HG02571 (cell line): ENCODE results near the gene OLIG3.

ENCODE experiments used
- ATAC-seq: cut with Tn5 transposase; IDR thresholded peaks from one replicate; pipeline ENCODE4 v1.9.1; 2021; ENCODE audit warnings: mild to moderate bottlenecking, moderate library complexity; ENCODE audit not compliant: unreplicated experiment

Gene OLIG3

DNA sequence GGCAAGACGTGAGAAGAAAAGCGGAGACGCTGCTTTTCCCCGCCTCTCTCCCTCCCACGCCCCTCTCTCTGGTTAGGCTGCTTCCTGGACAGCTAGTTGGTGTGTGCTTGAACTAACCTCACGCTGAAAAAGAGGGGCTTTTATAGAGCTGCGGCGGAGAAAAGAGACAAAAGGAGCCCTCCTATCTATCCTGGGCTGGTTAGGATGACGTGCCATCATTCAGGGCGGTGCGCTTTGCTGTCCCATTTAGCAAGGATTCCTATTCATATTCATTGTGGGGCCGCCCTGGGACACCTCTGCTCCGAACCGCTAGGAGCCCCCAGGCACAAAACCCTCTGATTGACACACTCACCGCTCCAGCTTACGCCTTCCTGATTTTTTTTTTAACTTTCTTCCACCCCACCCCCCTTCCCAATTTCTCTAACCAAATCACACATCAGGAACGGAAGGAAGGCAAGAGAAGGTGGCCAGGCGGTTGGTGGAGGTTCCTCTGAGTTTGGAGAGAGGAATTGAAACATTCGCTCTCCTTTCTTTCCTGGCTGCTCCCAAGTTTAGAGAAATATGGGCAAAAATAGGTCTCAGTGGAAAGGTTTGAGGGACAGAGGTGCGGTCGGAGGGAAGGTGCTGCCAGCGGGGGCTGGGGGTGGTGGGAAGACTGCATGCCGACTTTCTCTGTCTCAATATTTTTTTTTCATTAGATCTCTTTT is at the start of gene OLIG3:
OLIG3 (minus strand) TSS at position 114 of the 707 bp plus-strand sequence. CDS start 224 bp downstream, outside the sequence.
- no peak for ATAC-seq

DNA sequence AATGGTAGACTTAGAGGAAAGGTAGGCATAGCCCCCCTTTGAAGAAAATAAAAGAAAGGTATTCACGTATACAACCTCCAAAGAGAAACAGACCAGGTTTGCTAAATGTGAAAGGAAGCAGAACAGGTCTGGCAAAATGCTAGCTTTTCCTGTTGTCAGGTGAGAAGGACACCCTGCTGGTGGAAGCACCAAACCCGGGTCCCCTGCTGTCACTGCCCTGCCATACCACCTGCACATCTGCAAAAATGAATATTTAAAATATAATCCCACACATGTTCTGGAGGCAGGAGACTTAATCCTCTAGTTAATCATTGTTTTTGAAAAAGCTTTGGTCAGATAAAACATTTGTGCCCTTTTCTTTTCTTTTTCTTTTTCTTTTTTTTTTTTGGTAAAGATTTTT is 48.9 kb upstream of the OLIG3 start:
- ATAC-seq = no peak

DNA sequence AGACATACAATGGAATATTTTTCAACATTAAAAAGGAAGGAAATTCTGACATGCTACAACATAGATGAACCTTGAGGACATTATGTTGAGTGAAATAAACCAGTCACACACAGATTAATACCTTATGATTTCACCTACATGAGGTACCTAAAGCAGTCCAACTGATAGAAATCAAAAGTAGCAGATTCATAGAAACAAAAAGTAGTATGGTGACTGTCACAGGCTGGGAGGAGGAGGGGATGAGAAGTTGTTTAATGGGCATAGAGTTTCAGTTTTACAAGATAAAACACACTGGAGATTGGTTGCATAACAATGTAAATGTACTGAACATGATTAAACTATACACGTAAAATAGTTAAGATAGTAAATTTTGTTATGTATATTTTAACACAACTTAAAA is 48.5 kb upstream of the OLIG3 start:
- no peak for ATAC-seq

DNA sequence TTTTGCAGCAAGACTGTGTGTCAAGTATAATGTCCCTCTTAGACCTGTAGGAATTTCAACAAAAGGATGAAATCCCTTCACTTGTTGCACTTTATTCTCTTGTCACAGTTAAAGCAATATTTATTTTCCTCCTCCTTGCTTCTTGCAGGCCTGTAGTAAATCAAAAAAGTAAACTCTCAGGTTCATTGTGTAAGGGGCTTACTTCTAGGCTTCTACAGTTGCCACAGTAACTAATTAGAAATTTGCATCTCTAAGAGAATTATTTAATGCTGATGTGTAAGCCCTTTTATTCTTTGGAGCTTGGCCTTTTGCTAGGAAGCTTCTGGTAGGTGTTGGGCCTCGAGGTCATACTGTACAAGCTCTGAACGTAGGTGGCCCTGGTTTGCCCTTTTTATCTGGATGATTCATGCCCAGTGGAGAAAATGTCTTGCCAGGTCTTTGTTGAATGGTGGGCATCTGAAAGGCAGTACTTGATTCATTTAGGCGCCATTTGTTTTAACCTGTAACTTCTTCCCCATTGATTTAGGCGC is 47.4 kb upstream of the OLIG3 start:
- no peak for ATAC-seq

DNA sequence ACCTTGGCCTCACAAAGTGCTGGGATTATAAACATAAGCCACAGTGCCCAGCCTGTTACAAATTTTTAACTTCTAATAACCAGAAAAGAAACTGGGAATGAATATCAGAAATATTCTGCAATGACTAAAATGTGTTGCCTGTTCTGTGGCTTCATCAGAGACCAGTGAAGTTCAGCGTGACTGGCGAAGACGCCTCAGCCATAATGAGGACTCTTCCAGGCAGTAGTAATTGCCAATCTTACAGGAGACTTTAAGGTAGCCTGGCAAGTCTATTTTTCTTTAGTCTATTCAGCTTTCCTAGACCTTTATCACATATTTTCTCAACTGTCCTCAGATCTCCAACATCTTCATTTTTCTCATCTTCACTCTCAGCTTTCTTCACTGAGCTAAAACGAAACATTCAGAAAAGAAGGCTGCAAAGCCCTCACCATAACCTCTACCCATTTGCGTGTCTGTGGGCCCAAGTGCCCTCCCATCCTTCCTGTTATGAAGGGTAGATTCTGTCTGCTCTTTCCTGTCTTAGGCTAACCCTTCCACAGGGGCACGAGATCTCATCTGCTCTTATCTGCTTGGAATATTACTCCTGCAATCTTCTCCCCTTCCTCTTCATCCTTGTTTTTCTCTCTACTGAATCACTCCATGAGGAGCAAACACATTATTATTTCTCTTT is 42.0 kb upstream of the OLIG3 start:
- no peak for ATAC-seq

DNA sequence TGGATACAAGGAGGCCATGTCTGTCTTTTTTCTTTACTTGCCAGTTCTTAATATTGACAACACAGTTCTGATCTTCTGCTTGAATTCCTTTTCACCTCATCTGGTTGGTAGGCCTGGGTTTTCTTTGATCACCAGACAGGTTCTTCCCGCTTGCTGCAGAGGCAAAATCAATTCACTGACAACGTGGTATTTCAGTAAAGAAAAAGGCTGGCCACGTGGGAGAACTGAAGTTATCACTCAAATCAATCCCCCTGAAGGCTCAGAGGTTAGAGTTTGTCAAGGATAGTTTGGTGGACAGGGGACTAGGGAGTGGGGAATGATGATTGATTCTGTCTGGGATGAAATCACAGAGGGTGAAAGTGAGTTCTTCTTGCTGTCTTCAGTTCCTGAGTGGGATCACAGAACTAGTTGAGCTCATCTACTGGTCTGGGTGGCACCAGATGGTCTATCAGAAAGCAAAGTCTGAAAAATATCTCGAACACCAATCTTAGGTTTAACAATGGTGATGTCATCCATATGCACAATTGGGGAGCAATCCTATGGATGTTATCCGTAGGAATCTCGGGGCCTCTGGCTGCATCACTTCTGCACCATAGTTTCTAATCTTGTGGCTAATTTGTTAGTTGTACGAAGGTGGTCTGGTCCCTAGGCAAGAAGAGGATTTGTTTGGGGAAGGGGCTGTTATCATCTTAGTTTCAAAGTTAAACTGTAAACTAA is 37.3 kb upstream of the OLIG3 start:
- no peak for ATAC-seq

DNA sequence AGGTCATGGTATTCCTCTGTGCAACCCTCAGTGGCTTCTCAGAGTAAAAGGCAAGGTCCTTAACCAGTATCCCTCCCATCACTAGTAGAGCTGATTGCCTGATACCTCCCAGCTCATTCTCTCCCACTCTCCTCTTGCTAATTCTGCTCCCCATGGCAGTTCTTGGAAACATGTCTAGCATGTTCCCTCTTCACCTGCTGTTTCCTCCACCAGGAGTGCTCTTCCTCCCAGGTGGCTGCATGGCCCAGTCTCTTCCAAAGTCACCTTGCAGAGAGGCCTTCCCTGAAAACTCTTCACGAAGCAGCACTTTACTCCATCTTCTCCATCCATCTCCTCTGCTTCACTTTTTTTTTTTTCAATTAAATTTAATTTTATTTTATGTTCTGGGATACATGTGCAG is 36.2 kb upstream of the OLIG3 start:
- no peak for ATAC-seq

DNA sequence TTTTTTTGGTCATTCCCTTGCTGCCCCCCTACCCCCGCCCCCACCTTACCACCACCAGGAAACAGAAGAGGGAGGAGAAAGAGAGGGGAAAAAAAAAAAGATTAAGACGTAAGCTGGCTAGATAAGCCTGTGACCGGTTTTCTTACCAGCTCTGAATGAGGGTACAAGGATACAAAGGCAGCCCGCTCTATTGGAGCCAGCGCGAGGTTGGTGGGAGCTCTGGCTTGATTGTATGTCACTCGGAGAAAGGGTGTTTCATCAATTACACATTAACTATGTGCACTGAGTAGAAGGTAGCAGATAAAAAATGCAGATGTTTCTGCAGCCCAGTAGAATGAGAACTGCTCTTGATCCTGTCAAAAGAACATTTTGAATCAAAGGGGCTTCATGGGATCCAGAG is 28.6 kb upstream of the OLIG3 start:
- ATAC-seq = no peak

DNA sequence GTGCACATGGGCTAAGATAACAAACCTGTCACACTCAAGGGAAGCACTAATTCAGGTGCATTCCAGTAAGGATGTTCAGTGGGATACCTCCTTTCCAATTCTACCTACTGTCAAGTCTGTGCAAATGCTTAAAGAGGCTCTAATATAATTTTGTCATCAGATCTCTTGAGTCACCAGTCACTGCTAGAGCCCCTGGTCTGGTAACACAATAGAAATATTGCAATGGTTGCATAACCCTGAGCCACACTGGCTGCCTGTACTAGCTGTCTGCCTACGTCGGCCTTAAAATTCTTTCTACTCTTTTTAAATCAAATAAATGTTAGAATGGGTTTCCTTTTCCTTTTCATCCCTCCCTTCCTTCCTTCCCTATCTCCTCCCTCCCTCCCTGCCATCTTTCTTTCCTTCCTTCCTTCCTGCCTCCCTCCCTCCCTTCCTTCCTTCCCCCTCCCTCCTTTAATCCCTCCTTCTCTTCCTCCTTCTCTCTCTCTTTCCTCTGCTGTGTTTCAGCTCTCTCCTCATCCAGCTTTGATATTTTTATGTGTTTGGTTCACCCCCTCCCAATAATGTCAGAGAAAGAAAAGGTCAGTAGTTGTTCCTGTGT is 28.1 kb upstream of the OLIG3 start:
- ATAC-seq = no peak

DNA sequence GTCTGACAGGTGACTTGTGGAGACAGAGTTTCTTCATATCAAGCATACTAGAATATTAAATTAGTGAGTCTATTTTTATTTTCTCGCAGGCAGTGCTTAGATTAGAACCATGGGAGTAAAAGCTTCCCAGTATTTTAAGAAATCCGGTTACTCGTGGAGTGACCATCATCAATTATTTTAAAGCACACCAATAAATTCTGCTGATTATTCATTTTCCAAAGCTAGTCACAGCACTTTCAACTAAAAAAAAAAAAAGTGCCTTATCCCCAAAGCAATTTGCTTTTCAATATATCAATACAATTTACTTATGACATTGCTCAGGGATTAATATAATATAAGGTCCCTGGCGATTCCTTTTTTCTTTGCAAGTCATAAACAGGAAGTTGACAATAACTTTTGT is 26.3 kb upstream of the OLIG3 start:
- ATAC-seq = no peak

DNA sequence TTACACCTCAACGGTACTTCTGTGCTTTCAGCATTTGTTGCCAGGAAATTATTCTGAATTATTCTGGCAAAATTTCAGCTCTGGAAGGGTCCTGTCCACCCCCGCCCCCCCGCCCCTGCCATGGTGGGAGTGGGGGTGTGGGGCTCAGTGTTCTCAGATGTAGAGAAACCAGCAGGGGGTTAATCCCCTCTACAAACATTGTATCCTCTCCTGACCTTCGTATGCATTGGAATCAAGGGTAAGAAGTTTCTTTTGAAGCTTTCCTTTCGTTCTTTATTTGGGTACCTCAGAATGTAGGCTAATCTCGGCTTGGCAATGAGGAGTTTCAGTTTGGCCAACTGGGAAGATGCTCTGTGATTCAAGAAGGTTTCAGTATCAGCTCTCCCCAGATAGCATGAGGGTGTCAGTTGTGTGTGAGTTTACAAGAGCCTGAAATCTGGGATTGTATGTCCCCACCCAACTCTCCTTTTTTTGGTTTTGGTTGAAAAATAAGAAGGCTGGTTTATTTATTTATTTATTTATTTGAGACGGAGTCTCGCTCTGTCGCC is 25.5 kb upstream of the OLIG3 start:
- no peak for ATAC-seq

DNA sequence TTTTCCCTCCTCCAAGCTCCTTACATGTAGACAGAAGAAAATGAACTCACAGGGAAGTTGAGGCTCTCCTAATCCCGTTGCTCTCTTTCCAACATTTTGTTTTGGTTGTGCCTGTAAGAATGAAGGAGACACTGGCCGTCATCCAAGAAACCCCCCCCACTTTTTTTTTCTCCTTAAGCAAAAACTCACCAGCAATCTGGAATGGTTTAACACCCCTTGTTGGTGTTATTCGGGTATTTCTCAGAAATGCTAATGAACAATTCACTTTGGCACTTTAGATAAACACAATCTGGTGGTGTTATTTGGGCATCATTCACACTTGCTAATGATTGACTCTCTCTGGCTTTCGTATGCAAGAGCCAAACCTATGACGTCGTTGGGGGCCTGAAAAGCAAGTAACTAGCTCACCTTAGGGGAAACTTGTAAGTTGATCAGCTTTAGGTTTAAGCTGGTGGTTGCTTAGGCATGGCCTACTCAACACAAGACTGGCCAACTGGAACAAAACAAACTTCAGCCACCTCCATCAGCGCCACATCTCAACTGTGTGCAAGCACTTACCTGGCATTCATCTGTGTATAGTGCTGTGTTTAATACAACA is 24.3 kb upstream of the OLIG3 start:
- no peak for ATAC-seq

DNA sequence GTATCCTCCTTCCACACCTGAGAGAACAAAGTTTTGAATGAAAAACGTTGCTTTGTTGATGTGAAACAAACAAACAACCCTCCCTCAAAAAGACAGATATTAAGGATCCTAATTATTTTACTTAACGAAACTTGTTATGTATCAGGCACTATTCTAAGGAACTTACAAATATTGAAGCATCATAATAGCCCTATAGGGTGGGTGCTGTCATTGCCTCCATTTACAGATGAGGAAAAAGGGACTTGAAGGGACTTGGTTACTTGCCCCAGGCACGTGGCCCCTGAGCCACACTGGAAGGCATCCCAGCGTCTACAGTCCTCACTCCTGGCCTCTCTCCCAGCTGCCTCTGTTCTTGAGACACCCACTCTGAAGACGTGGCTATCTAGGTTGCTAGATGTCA is 20.2 kb upstream of the OLIG3 start:
- ATAC-seq = no peak

DNA sequence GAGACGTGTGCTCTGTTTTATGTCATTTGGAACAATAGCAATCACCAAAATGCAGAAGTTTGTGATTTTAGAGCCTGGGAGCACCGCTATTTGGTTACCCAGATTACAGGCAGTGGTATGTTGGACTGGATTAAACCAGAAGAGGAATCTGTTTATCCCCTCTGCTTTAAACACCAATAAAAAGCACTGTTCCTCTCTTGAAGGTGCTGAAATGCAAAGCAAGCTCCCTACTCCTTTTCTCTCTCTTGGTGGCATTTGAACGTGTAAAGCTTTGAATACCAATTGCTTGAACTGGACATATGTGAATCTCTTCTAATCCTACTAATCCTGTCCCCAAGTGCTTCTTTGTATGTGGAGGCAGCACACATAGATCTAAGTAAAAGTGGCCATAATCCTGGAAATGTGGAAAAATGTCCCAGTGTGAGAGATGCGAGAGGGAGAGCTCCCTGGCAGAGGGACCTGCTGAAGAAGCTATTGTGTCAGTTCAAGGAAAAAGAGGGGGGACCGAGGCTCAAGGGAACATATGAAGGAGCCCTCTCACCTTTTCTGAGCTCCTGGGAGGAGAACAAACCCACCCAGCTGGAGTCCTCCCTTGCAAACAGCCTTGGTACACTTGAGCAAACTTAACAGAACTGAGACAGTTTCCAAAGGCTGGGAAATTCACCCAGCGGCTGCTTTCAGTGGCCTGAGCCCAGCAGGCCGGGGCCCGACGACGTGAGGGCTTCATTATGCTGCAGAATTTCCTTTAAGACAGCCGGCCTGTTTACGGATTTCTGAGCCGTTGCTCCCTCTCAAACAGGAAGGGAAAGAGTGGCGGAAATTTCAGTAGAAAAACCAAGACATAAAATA is 18.8 kb upstream of the OLIG3 start:
- ATAC-seq = no peak

DNA sequence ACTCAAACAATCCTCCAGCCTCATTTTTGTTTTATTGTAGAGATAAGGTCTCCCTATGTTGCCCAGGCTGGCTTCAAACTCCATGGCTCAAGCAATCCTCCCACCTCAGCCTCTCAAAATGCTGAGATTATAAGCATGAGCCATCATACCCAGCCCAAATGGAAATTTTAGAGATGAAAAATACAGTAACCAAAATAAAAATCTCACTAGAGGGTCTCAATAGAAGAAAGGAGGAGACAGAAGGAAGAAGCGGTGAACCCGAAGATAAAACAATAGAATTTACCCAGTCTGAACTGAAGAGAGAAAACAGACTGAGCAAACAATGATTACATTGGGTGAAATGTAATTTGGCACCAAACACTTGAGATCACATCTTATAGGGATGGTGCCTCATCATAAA is 16.7 kb upstream of the OLIG3 start:
- no peak for ATAC-seq

DNA sequence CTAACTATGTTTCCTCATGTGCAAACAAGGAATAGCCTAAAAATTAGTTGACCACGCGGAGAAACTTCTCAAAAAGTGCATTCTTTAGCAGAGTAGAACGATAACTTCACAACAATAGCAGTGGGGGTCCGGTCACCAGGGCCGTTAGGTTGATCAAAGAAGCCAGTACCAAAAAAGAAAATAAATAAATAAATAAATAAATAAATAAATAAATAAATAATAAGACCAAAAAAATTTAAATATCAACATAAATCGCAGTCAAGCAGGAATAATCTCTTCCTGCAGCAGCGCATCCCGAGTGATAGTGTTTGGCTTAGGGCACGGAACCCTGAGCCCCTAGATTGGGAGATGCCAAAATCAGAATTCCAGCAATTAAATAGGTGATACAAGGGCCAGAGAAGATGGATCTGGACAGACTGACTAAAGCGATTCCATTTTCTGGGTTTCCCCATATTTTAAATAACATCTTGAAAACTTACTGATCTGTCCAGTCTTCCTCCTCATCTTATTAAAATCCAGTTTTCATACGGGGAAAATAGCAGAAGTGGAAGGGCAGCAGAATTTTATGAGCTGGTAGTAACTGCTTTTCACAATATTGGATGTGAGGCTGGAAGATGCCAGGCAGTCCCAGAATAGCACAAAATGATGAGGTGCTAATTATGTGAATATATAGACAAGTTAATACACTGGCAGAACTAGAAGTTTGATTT is 4.4 kb upstream of the OLIG3 start:
- no peak for ATAC-seq

DNA sequence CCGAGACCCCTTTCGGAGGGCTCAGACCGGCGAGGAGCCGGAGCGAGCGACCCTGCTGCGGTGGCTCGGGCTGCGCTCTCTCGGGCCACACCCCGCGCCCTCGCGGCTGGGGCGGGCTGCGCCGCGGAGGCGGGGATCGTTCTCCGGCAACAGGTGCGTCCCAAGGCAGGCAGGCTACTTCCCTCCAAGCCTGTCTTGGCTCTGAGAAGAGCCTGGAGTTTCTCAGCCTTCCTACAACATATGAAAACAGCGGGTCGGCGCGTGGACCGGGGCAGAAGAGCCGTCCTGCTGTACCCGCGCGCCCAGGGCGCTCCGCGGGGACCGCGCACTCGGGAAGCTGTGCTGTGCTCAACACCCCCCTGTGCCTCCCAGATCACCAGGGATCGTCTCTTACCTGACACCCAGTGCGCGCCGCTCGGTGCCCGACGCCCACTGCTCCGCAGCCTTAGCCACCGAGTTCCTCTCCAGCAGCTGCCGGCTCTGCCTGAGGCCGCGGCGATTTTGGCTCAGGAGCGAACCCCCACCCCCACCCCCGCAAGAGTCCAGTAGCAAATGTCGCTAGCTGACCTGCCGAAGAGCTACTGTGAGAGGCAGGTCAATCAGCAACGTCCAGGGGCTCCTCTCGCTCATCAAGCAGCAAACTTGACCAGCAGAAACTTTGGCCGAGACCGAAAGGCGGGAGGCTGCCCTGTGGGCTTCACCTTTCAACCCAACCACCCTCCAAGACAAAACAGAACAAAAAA is 3.7 kb upstream of the OLIG3 start:
- no peak for ATAC-seq

DNA sequence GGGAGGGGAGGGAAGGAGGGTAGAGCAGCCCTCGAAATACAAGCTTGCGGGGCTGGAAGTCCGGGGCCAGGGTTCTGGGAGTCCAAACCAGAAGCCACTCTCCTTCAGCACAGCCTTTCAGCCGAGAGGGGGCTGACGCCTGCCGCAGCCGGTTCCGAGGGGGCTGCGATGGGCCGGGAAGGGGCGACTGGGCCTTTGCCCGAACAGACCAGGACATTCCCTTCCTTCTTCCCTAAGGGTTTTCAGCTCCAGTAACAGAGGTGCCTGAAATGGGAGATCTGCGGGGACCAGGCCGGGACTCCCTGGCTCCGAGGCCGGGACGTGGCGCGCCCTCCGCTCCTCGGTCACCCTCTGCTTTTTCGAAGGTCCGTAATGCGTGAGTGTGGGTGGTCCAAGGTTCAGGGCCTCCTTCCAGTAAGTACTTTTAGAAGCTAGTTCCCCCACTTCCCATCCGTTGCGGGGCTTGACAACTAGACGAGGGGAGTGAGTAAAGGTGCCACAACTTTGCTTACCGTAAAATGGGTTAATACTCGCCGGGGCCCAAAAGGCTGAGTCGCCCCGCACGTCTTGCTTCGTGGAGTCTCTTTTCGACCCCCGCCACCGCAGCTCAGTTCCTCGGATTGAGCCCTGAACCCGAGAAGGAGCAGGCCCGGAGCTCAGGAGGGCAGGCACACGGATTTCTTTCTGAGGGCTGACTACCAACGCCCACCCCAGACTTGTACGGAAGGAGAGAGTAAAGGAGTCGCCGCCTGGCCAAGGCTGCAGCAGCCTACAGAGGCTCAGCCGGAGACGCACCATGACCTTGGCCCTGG is 2.9 kb upstream of the OLIG3 start:
- ATAC-seq = no peak
